ENCODE data around the gene MCTP2.

MCTP2 gene

GRCh38 chr15:94243418-94243817, 12.1 kb downstream of the MCTP2 start:
- TF ChIP-seq FOXP2 (optimal IDR thresholded peaks at IDR 0.05; ENCODE audit: borderline replicate concordance, extremely low read depth, extremely low read length, insufficient read depth) (no peak), SIN3A (IDR thresholded peaks at IDR 0.05; ENCODE audit: borderline replicate concordance, insufficient read depth, low read length) (no peak), TAF1 (IDR thresholded peaks at IDR 0.05; ENCODE audit: borderline replicate concordance, insufficient read depth, low read length) (no peak), POLR2AphosphoS5 (IDR thresholded peaks at IDR 0.05; ENCODE audit: low read depth, low read length) (no peak)
- TF ChIP-seq, protein P1, sequence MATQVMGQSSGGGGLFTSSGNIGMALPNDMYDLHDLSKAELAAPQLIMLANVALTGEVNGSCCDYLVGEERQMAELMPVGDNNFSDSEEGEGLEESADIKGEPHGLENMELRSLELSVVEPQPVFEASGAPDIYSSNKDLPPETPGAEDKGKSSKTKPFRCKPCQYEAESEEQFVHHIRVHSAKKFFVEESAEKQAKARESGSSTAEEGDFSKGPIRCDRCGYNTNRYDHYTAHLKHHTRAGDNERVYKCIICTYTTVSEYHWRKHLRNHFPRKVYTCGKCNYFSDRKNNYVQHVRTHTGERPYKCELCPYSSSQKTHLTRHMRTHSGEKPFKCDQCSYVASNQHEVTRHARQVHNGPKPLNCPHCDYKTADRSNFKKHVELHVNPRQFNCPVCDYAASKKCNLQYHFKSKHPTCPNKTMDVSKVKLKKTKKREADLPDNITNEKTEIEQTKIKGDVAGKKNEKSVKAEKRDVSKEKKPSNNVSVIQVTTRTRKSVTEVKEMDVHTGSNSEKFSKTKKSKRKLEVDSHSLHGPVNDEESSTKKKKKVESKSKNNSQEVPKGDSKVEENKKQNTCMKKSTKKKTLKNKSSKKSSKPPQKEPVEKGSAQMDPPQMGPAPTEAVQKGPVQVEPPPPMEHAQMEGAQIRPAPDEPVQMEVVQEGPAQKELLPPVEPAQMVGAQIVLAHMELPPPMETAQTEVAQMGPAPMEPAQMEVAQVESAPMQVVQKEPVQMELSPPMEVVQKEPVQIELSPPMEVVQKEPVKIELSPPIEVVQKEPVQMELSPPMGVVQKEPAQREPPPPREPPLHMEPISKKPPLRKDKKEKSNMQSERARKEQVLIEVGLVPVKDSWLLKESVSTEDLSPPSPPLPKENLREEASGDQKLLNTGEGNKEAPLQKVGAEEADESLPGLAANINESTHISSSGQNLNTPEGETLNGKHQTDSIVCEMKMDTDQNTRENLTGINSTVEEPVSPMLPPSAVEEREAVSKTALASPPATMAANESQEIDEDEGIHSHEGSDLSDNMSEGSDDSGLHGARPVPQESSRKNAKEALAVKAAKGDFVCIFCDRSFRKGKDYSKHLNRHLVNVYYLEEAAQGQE (IDR thresholded peaks at IDR 0.05; ENCODE audit: insufficient read depth in 1 of 2, low read depth in 2 of 2, low read length in 2 of 2): no peak

GRCh38 chr15:94246016-94246415, 14.7 kb downstream of the MCTP2 start:
- TF ChIP-seq POLR2AphosphoS5 (IDR thresholded peaks at IDR 0.05; ENCODE audit: low read depth, low read length): no peak
- TF ChIP-seq FOXP2 (optimal IDR thresholded peaks at IDR 0.05; ENCODE audit: borderline replicate concordance, extremely low read depth, extremely low read length, insufficient read depth): no peak
- TF ChIP-seq, protein P1 (IDR thresholded peaks at IDR 0.05; ENCODE audit: insufficient read depth in 1 of 2, low read depth in 2 of 2, low read length in 2 of 2): no peak
- no peak for TF ChIP-seq SIN3A (IDR thresholded peaks at IDR 0.05; ENCODE audit: borderline replicate concordance, insufficient read depth, low read length)
- TF ChIP-seq TAF1 (IDR thresholded peaks at IDR 0.05; ENCODE audit: borderline replicate concordance, insufficient read depth, low read length): no peak

- TF ChIP-seq POLR2AphosphoS5 (IDR thresholded peaks at IDR 0.05; ENCODE audit: low read depth, low read length) (no peak), SIN3A (IDR thresholded peaks at IDR 0.05; ENCODE audit: borderline replicate concordance, insufficient read depth, low read length) (no peak), FOXP2 (optimal IDR thresholded peaks at IDR 0.05; ENCODE audit: borderline replicate concordance, extremely low read depth, extremely low read length, insufficient read depth) (no peak), TAF1 (IDR thresholded peaks at IDR 0.05; ENCODE audit: borderline replicate concordance, insufficient read depth, low read length) (no peak)
- TF ChIP-seq, protein P1 (IDR thresholded peaks at IDR 0.05; ENCODE audit: insufficient read depth in 1 of 2, low read depth in 2 of 2, low read length in 2 of 2): no peak
These were observed 16.7 kb downstream of the MCTP2 start for GRCh38 chr15:94247789-94248638.

DNA sequence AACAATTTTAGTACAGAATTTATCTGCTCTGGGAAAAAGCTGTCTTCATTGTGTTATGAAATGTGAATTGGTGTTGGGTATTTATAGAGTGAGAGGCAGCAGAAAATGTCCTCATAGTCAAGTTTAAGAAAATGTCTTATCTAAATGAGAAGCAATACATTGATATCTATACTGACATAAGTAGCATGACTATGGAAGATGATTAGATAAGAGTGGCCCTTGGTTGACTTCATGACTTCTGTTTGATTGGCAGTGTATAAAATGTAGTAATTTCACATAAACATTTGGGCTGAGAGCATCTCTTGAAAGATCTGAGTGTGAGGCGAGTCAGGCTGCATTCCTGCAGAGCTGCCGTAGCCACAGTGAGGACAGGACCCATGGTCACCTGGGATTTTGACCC, 19.4 kb downstream of the MCTP2 start:
- TF ChIP-seq TAF1 (IDR thresholded peaks at IDR 0.05; ENCODE audit: borderline replicate concordance, insufficient read depth, low read length): no peak
- no peak for TF ChIP-seq POLR2AphosphoS5 (IDR thresholded peaks at IDR 0.05; ENCODE audit: low read depth, low read length)
- TF ChIP-seq, protein P1 (IDR thresholded peaks at IDR 0.05; ENCODE audit: insufficient read depth in 1 of 2, low read depth in 2 of 2, low read length in 2 of 2): no peak
- TF ChIP-seq FOXP2 (optimal IDR thresholded peaks at IDR 0.05; ENCODE audit: borderline replicate concordance, extremely low read depth, extremely low read length, insufficient read depth): no peak
- no peak for TF ChIP-seq SIN3A (IDR thresholded peaks at IDR 0.05; ENCODE audit: borderline replicate concordance, insufficient read depth, low read length)
